Measurements from ENCODE around the gene ALDH1A1.
"Not testable (repeated sequence)": the region's sequence is repeated elsewhere in the genome, so short reads cannot be mapped to it uniquely, and the experiment has no call there.

Gene ALDH1A1

GRCh38 chr9:72896439-72896838 lies 56.4 kb downstream of the ALDH1A1 start:
- DNase-seq (ENCODE audit: low spot score), result no peak

- no peak for DNase-seq (ENCODE audit: low spot score)
Observed at GRCh38 chr9:72895122-72895521, 57.7 kb downstream of the ALDH1A1 start.

- DNase-seq (ENCODE audit: low spot score), result no peak
Observed at GRCh38 chr9:72894342-72894741, 58.5 kb downstream of the ALDH1A1 start.

GRCh38 chr9:72893437-72893836 lies 59.4 kb downstream of the ALDH1A1 start:
- no peak for DNase-seq (ENCODE audit: low spot score)

GRCh38 chr9:72891043-72891442 lies 61.8 kb downstream of the ALDH1A1 start:
- no peak for DNase-seq (ENCODE audit: low spot score)

GRCh38 chr9:72888943-72889342 lies 63.9 kb downstream of the ALDH1A1 start:
- DNase-seq (ENCODE audit: low spot score), result no peak

GRCh38 chr9:72888067-72888466 lies 64.8 kb downstream of the ALDH1A1 start:
- DNase-seq (ENCODE audit: low spot score), result no peak

- no peak for DNase-seq (ENCODE audit: low spot score)
Observed at GRCh38 chr9:72886386-72886785, 66.5 kb downstream of the ALDH1A1 start.

- DNase-seq (ENCODE audit: low spot score), result no peak
Observed at GRCh38 chr9:72884508-72884907, 68.3 kb downstream of the ALDH1A1 start.

- DNase-seq (ENCODE audit: low spot score), result no peak
Observed at GRCh38 chr9:72883875-72884274, 69.0 kb downstream of the ALDH1A1 start.

- no peak for DNase-seq (ENCODE audit: low spot score)
Observed at GRCh38 chr9:72882117-72882775, 70.6 kb downstream of the ALDH1A1 start.

- DNase-seq (ENCODE audit: low spot score), result no peak
Observed at GRCh38 chr9:72880821-72881220, 72.0 kb downstream of the ALDH1A1 start.

GRCh38 chr9:72875221-72875620 lies 77.6 kb downstream of the ALDH1A1 start:
- no peak for DNase-seq (ENCODE audit: low spot score)

- DNase-seq (ENCODE audit: low spot score), result no peak
Observed at GRCh38 chr9:72874344-72874743, 78.5 kb downstream of the ALDH1A1 start.

GRCh38 chr9:72873456-72873855 lies 79.4 kb downstream of the ALDH1A1 start:
- DNase-seq (ENCODE audit: low spot score), result no peak

- no peak for DNase-seq (ENCODE audit: low spot score)
Observed at GRCh38 chr9:72872718-72873117, 80.1 kb downstream of the ALDH1A1 start.

- no peak for DNase-seq (ENCODE audit: low spot score)
Observed at GRCh38 chr9:72871685-72872084, 81.2 kb downstream of the ALDH1A1 start.

- no peak for DNase-seq (ENCODE audit: low spot score)
Observed at GRCh38 chr9:72864327-72864726, 88.5 kb downstream of the ALDH1A1 start.

- no peak for DNase-seq (ENCODE audit: low spot score)
Observed at GRCh38 chr9:72863456-72864094, 89.3 kb downstream of the ALDH1A1 start.

GRCh38 chr9:72862788-72863187 lies 90.1 kb downstream of the ALDH1A1 start:
- not testable (repeated sequence) for DNase-seq (ENCODE audit: low spot score)

- no peak for DNase-seq (ENCODE audit: low spot score)
Observed at GRCh38 chr9:72858089-72858912, 94.6 kb downstream of the ALDH1A1 start.

GRCh38 chr9:72857624-72857996 lies 95.2 kb downstream of the ALDH1A1 start:
- DNase-seq (ENCODE audit: low spot score), result no peak

- DNase-seq (ENCODE audit: low spot score), result no peak
Observed at GRCh38 chr9:72856972-72857623, 95.8 kb downstream of the ALDH1A1 start.
